ENCODE results near the gene MBTPS1.

GRCh38 chr16:84061236-84061819 is 55.4 kb downstream of the MBTPS1 start:
- TF ChIP-seq POLR2A (IDR thresholded peaks at IDR 0.05; ENCODE audit: low read length): no peak
- TF ChIP-seq RNF2 (IDR thresholded peaks at IDR 0.05; ENCODE audit: borderline replicate concordance, low read depth): no peak
- no peak for TF ChIP-seq CBX8 (IDR thresholded peaks at IDR 0.05)
- no peak for TF ChIP-seq REST (IDR thresholded peaks at IDR 0.05)
- no peak for TF ChIP-seq CTCF (IDR thresholded peaks at IDR 0.05)
- no peak for TF ChIP-seq ZC3H11A (IDR thresholded peaks at IDR 0.05)
- TF ChIP-seq BCL3 (IDR thresholded peaks at IDR 0.05): no peak
- TF ChIP-seq NFE2L2 (conservative IDR thresholded peaks at IDR 0.05; ENCODE audit: low read length): no peak
- TF ChIP-seq MAX (IDR thresholded peaks at IDR 0.05): no peak
- no peak for TF ChIP-seq MYC (IDR thresholded peaks at IDR 0.05; ENCODE audit: borderline replicate concordance, low read length)
- no peak for TF ChIP-seq PHF8 (IDR thresholded peaks at IDR 0.05; ENCODE audit: borderline replicate concordance, low read depth)
- no peak for TF ChIP-seq CEBPB (IDR thresholded peaks at IDR 0.05)
- no peak for TF ChIP-seq MAZ (IDR thresholded peaks at IDR 0.05; ENCODE audit: borderline replicate concordance, low read depth, low read length)
- no peak for TF ChIP-seq SMC3 (IDR thresholded peaks at IDR 0.05)
